A549 (cell line): ENCODE results near the gene DISC1. TPM values are rescaled to one million over a fixed set of nuclear protein-coding genes. Genes with fewer than 3 reads are reported as not detected.
"Not testable (repeated sequence)": the region's sequence is repeated elsewhere in the genome, so short reads cannot be mapped to it uniquely, and the experiment has no call there.

Experiments
- ATAC-seq, 2 experiments: fragments of 200-7000 bp in 1 of 2; fragments of >200 bp in 1 of 2; cut with Nextera tagmentation in 1 of 2; cut with Tn5 transposase in 1 of 2; 3 replicates each; pipeline versions ENCODE4 v1.8.0 to v1.9.1; 2018 to 2020; ENCODE audit warnings: mild to moderate bottlenecking in 1 of 2, moderate library complexity in 1 of 2
- CTCF ChIA-PET: fragments of 300-600 bp; sonication (Branson Sonifier 250); formaldehyde crosslinking; extraction: SDS; loops from one replicate; lab custom pipeline; 2021; ENCODE audit warnings: antibody characterized with exemption, inconsistent platforms; lab: Yijun Ruan, JAX
- POLR2A ChIA-PET: fragments of 350-600 bp; formaldehyde crosslinking; extraction: SDS; loops from one replicate; lab custom pipeline; 2021; ENCODE audit warnings: antibody characterized with exemption, inconsistent platforms; lab: Yijun Ruan, JAX
- DNase-seq, 2 experiments: peaks; one replicate each; pipeline versions ENCODE4 v3.0.0 to v3.0.0-alpha.2; 2011 to 2016; ENCODE audit warnings: low read depth in 1 of 2, low spot score in 1 of 2
- FAIRE-seq: peaks from 2 replicates; lab custom pipeline; 2011; peaks lifted over from hg19 to GRCh38; lab: Jason Lieb, UNC
- H3K27ac ChIP-seq, 2 experiments: fragments of >200 bp; sonication (Bioruptor Twin); formaldehyde crosslinking; 3 replicates each; pipeline ENCODE4 v1.5.1; 2016 to 2017
- H3K4me1 ChIP-seq: fragments of >200 bp; sonication (Bioruptor Twin); formaldehyde crosslinking; 3 replicates; pipeline ENCODE4 v1.6.1; 2016
- H3K4me2 ChIP-seq: fragments of >200 bp; sonication (Bioruptor Twin); formaldehyde crosslinking; 3 replicates; pipeline ENCODE4 v1.6.1; 2016
- H3K4me3 ChIP-seq: fragments of >200 bp; sonication (Bioruptor Twin); formaldehyde crosslinking; 3 replicates; pipeline ENCODE4 v1.5.1; 2016
- H3K9me3 ChIP-seq: fragments of >200 bp; sonication (Bioruptor Twin); formaldehyde crosslinking; 3 replicates; pipeline ENCODE4 v1.6.1; 2016
- BHLHE40 ChIP-seq: IDR thresholded peaks from 2 replicates; pipeline ENCODE4 v1.6.1; 2012; ENCODE audit warnings: low read depth, low read length, inconsistent platforms
- CBX2 ChIP-seq: fragments of 200-600 bp; sonication (generic); IDR thresholded peaks from 2 replicates; pipeline ENCODE4 v1.6.1; 2016; ENCODE audit warnings: low read depth, mild to moderate bottlenecking, borderline replicate concordance
- CBX8 ChIP-seq: fragments of 200-600 bp; sonication (generic); IDR thresholded peaks from 2 replicates; pipeline ENCODE4 v1.6.1; 2016
- CHD2 ChIP-seq: fragments of 150-350 bp; IDR thresholded peaks from 2 replicates; pipeline ENCODE4 v1.6.1; 2014; ENCODE audit warnings: low read length; ENCODE audit not compliant: partially characterized antibody
- CHD4 ChIP-seq: fragments of 200-600 bp; sonication (generic); IDR thresholded peaks from 2 replicates; pipeline ENCODE4 v1.6.1; 2016; ENCODE audit warnings: antibody characterized with exemption, mild to moderate bottlenecking, borderline replicate concordance
- EHF ChIP-seq: fragments of 250-450 bp; sonication (Bioruptor Pico); IDR thresholded peaks from 2 replicates; pipeline ENCODE4 v1.5.0; 2020; ENCODE audit warnings: mild to moderate bottlenecking
- EP300 ChIP-seq, 2 experiments: fragments of >200 bp; sonication (Bioruptor Twin); formaldehyde crosslinking; IDR thresholded peaks; 2 replicates in 1 of 2; 3 replicates in 1 of 2; pipeline ENCODE4 v1.6.1; 2016 to 2017
- FOSL2 ChIP-seq, 2 experiments: fragments of 450-650 bp in 1 of 2; fragments of >200 bp in 1 of 2; sonication (Bioruptor Twin) in 1 of 2; formaldehyde crosslinking; IDR thresholded peaks; 2 replicates each; pipeline versions ENCODE4 v1.5.0 to v1.6.1; 2016 to 2020; ENCODE audit warnings: mild to moderate bottlenecking in 1 of 2, moderate library complexity in 1 of 2
- HES2 ChIP-seq: fragments of >200 bp; sonication (Bioruptor Twin); formaldehyde crosslinking; IDR thresholded peaks from 2 replicates; pipeline ENCODE4 v1.6.1; 2016
- HEYL ChIP-seq: fragments of 250-450 bp; sonication (Bioruptor Pico); IDR thresholded peaks from 2 replicates; pipeline ENCODE4 v1.8.0; 2021; ENCODE audit warnings: mild to moderate bottlenecking, moderate library complexity
- JUN ChIP-seq, 2 experiments: fragments of >200 bp; sonication (Bioruptor Twin); formaldehyde crosslinking; IDR thresholded peaks; 2 replicates in 1 of 2; 3 replicates in 1 of 2; pipeline ENCODE4 v1.6.1; 2016 to 2017
- NFE2L2 ChIP-seq: fragments of 150-350 bp; conservative IDR thresholded peaks from 2 replicates; pipeline ENCODE4 v1.6.1; 2014; ENCODE audit warnings: low read length
- RAD21 ChIP-seq, 2 experiments: fragments of >200 bp in 1 of 2; sonication (Bioruptor Twin) in 1 of 2; formaldehyde crosslinking in 1 of 2; IDR thresholded peaks in 1 of 2; conservative IDR thresholded peaks in 1 of 2; 2 replicates in 1 of 2; 3 replicates in 1 of 2; pipeline ENCODE4 v1.6.1; 2012 to 2018; ENCODE audit warnings: inconsistent platforms in 1 of 2
- RFX5 ChIP-seq: fragments of 450-650 bp; IDR thresholded peaks from 2 replicates; pipeline ENCODE4 v1.7.1; 2014; ENCODE audit warnings: antibody characterized with exemption, mild to moderate bottlenecking, moderate library complexity
- TFCP2L1 ChIP-seq: fragments of 250-450 bp; sonication (Bioruptor Pico); IDR thresholded peaks from 2 replicates; pipeline ENCODE4 v1.5.0; 2021; ENCODE audit warnings: mild to moderate bottlenecking
- ZSCAN20 ChIP-seq: fragments of 250-450 bp; sonication (Bioruptor Pico); IDR thresholded peaks from 2 replicates; pipeline ENCODE4 v1.8.0; 2022; ENCODE audit warnings: mild to moderate bottlenecking, moderate library complexity
- WGBS: methylation state at CpG from one replicate; pipeline ENCODE4 v1.1.6; 2017; ENCODE audit errors: missing lambda C conversion rate; 5-methylcytosine and 5-hydroxymethylcytosine counted together
- polyA plus RNA-seq, 4 experiments: library from polyadenylated mRNA; depleted of rRNA in 3 of 4; stranded (reverse); fragments of >200 nt; fragmentation: RNase III in 1 of 4; extraction: RNeasy Plus Mini Kit Qiagen cat#74134 plus additional on column Dnase treatment in 1 of 4; gene quantifications; 2 replicates in 3 of 4; 3 replicates in 1 of 4; pipeline ENCODE4 v1.2.3, GENCODE V29; 2011 to 2017
- TF ChIP-seq, protein P1 (sequence below): fragments of >200 bp; sonication (Bioruptor Twin); formaldehyde crosslinking; IDR thresholded peaks from 3 replicates; pipeline ENCODE4 v1.5.1; 2016
- TF ChIP-seq, protein P2 (sequence below): fragments of 250-450 bp; sonication (Bioruptor Pico); IDR thresholded peaks from 2 replicates; pipeline ENCODE4 v1.5.0; 2020; ENCODE audit warnings: low read depth, mild to moderate bottlenecking, moderate library complexity
- TF ChIP-seq, protein P3 (sequence below): fragments of 200-600 bp; sonication (generic); IDR thresholded peaks from 2 replicates; pipeline ENCODE4 v1.6.1; 2016; ENCODE audit warnings: antibody characterized with exemption, mild to moderate bottlenecking, moderate library complexity

Gene DISC1
- polyA plus RNA-seq, 2 of the 4 experiments (the other 2 are of a cell fraction) = 0.39 to 0.74 TPM

GRCh38 chr1:231639819-231640218 lies 13.2 kb downstream of the DISC1 start (continued):
- no peak for TF ChIP-seq RFX5
- no peak for TF ChIP-seq EHF (CRISPR knock-in tag)
- TF ChIP-seq, protein P1, sequence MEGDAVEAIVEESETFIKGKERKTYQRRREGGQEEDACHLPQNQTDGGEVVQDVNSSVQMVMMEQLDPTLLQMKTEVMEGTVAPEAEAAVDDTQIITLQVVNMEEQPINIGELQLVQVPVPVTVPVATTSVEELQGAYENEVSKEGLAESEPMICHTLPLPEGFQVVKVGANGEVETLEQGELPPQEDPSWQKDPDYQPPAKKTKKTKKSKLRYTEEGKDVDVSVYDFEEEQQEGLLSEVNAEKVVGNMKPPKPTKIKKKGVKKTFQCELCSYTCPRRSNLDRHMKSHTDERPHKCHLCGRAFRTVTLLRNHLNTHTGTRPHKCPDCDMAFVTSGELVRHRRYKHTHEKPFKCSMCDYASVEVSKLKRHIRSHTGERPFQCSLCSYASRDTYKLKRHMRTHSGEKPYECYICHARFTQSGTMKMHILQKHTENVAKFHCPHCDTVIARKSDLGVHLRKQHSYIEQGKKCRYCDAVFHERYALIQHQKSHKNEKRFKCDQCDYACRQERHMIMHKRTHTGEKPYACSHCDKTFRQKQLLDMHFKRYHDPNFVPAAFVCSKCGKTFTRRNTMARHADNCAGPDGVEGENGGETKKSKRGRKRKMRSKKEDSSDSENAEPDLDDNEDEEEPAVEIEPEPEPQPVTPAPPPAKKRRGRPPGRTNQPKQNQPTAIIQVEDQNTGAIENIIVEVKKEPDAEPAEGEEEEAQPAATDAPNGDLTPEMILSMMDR = no peak
- TF ChIP-seq, all 56 proteins: peak for 0

DNA sequence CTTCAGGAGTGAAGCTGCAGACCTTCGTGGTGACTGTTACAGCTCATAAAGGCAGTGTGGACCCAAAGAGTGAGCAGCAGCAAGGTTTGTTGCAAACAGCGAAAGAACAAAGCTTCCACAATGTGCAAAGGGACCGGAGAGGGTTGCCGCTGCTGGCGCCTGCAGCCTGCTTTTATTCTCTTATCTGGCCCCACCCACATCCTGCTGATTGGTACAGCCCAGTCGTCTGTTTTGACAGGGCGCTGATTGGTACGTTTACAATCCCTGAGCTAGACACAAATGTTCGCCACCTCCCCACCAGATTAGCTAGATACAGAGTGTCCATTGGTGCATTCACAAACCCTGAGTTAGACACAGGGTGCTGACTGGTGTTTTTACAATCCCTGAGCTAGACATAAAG lies 14.9 kb downstream of the DISC1 start:
- FAIRE-seq, H3K9me3 ChIP-seq, DNase-seq, H3K27ac ChIP-seq, H3K4me2 ChIP-seq, H3K4me1 ChIP-seq, H3K4me3 ChIP-seq, POLR2A ChIA-PET, ATAC-seq: not testable (repeated sequence)
- 78% methylated on average over 9 of the region's 9 CpGs for WGBS
- CTCF ChIA-PET = interaction anchor here (0.6 to 2.6 kb wide), 2 partner anchors 13 to 24 kb away, joined by 3 to 11 read pairs; no protein-coding TSS in a partner anchor

- DNase-seq, POLR2A ChIA-PET, H3K4me1 ChIP-seq, ATAC-seq, H3K9me3 ChIP-seq, H3K27ac ChIP-seq, FAIRE-seq, H3K4me2 ChIP-seq, H3K4me3 ChIP-seq: not testable (repeated sequence)
- CTCF ChIA-PET = interaction anchor here (1.2 to 2.6 kb wide), 2 partner anchors 12 to 50 kb away, joined by 3 to 11 read pairs; no protein-coding TSS in a partner anchor
- 97% methylated on average over 31 of the region's 36 CpGs for WGBS
Measured at GRCh38 chr1:231642061-231642460, 15.5 kb downstream of the DISC1 start.

GRCh38 chr1:231642618-231643017 lies 16.0 kb downstream of the DISC1 start:
- Histone ChIP-seq H3K9me3 (no peaks in the 10 kb centered on the region), H3K4me3 (no peak overlapping the region), H3K4me1 (no peaks in the 10 kb centered on the region), H3K27ac (no peak overlapping the region), H3K4me2 (no peak overlapping the region)
- FAIRE-seq = no peak
- TF ChIP-seq RAD21 (conservative IDR thresholded peaks at IDR 0.05 in 1 of 2, IDR thresholded peaks at IDR 0.05 in 1 of 2) (0 out of 5 replicates have a peak, but pooled peaks have one; percentile 8 to 16), JUN (IDR thresholded peaks at IDR 0.05) (no peak)
- ChIA-PET CTCF (interaction anchor here (1.2 to 2.6 kb wide), 3 partner anchors 12 to 50 kb away, joined by 3 to 11 read pairs (median 3); no protein-coding TSS in a partner anchor), POLR2A (no interaction called here)
- no peak for ATAC-seq
- no peak for DNase-seq
- 41% methylated on average over 2 of the region's 2 CpGs for WGBS

DNA sequence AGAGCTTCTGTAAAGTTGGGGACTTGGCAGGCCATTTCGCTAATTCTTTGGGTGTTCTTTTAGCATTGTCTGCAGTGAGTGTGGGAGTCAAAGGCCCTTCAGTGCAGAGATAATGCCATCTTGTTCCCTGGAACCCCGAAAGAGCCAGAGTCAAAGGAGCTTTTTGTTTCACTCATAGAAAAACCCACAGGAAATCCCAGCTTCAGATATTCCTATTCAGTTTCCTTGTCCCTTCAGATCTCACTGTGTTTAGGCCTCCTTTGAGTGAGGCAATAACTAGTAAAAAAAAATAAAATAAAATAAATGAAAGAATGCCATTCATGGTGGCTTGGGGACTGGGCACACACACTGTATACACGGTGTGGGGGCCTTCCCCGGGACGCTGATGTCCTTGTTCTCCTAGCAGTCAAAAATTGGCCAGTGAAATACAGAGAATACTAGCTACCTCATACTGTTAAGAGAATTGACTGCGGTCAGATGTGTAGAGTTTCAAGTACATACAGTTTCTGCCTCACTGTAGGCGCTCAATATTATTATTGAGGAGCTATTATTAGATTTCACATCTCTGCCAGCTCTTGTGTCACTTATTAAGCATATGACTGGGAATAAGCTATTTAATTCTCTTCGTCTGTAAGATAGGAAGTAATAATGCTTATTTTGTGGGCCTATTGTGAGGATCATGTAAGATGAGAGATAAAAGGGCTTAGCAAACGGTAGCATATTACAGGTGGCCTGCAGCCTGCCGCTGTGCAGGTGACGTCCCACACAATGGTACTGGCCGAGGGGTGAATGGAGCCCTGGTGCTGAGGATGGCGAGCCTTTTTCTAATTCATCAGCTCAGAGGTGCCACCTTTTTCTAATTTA lies 16.7 kb downstream of the DISC1 start:
- 76% methylated on average over 13 of the region's 13 CpGs for WGBS
- ATAC-seq = no peak
- Histone ChIP-seq H3K27ac (no peak overlapping the region), H3K9me3 (no peaks in the 10 kb centered on the region), H3K4me1 (no peaks in the 10 kb centered on the region), H3K4me3 (no peak overlapping the region), H3K4me2 (no peak overlapping the region)
- POLR2A ChIA-PET = no interaction called here
- DNase-seq = no peak
- FAIRE-seq = no peak
- CTCF ChIA-PET = interaction anchor here (0.6 to 2.6 kb wide), 4 partner anchors 11 to 1723 kb away, joined by 3 to 11 read pairs (median 3); no protein-coding TSS in a partner anchor
- TF ChIP-seq JUN (IDR thresholded peaks at IDR 0.05) (no peak), CHD2 (no peak), FOSL2 (IDR thresholded peaks at IDR 0.05) (no peak), FOSL2 (CRISPR knock-in tag; IDR thresholded peaks at IDR 0.05) (no peak), ZSCAN20 (no peak), HES2 (no peak), EP300 (IDR thresholded peaks at IDR 0.05) (no peak), HEYL (no peak), CBX2 (no peak), CHD4 (no peak), TFCP2L1 (no peak), BHLHE40 (no peak), NFE2L2 (no peak), CBX8 (no peak)
- TF ChIP-seq, protein P2, sequence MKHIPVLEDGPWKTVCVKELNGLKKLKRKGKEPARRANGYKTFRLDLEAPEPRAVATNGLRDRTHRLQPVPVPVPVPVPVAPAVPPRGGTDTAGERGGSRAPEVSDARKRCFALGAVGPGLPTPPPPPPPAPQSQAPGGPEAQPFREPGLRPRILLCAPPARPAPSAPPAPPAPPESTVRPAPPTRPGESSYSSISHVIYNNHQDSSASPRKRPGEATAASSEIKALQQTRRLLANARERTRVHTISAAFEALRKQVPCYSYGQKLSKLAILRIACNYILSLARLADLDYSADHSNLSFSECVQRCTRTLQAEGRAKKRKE (CRISPR knock-in tag) = no peak
- TF ChIP-seq, protein P3, sequence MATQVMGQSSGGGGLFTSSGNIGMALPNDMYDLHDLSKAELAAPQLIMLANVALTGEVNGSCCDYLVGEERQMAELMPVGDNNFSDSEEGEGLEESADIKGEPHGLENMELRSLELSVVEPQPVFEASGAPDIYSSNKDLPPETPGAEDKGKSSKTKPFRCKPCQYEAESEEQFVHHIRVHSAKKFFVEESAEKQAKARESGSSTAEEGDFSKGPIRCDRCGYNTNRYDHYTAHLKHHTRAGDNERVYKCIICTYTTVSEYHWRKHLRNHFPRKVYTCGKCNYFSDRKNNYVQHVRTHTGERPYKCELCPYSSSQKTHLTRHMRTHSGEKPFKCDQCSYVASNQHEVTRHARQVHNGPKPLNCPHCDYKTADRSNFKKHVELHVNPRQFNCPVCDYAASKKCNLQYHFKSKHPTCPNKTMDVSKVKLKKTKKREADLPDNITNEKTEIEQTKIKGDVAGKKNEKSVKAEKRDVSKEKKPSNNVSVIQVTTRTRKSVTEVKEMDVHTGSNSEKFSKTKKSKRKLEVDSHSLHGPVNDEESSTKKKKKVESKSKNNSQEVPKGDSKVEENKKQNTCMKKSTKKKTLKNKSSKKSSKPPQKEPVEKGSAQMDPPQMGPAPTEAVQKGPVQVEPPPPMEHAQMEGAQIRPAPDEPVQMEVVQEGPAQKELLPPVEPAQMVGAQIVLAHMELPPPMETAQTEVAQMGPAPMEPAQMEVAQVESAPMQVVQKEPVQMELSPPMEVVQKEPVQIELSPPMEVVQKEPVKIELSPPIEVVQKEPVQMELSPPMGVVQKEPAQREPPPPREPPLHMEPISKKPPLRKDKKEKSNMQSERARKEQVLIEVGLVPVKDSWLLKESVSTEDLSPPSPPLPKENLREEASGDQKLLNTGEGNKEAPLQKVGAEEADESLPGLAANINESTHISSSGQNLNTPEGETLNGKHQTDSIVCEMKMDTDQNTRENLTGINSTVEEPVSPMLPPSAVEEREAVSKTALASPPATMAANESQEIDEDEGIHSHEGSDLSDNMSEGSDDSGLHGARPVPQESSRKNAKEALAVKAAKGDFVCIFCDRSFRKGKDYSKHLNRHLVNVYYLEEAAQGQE = no peak
